Endothelial cell (in vitro differentiated cells): ENCODE results near the gene FADS1. TPM values are rescaled to one million over a fixed set of nuclear protein-coding genes. Genes with fewer than 3 reads are reported as not detected.
A peak's percentile ranks its signal among the peaks of the same experiment; 100 is the strongest.

Experiments
- DNase-seq: peaks from one replicate; pipeline ENCODE4 v3.0.0; 2021; ENCODE audit warnings: low spot score
- H3K27ac Mint-ChIP-seq: one replicate; pipeline ENCODE4 v1.8.0; 2021; ENCODE audit warnings: mixed read lengths, inconsistent platforms; ENCODE audit not compliant: unreplicated experiment
- H3K27me3 Mint-ChIP-seq: one replicate; pipeline ENCODE4 v1.8.0; 2021; ENCODE audit warnings: mild to moderate bottlenecking, moderate library complexity, mixed read lengths, inconsistent platforms; ENCODE audit not compliant: unreplicated experiment
- H3K36me3 Mint-ChIP-seq: one replicate; pipeline ENCODE4 v1.8.0; 2021; ENCODE audit warnings: mild to moderate bottlenecking, low read depth, mixed read lengths, inconsistent platforms; ENCODE audit not compliant: unreplicated experiment
- H3K4me1 Mint-ChIP-seq: one replicate; pipeline ENCODE4 v1.8.0; 2021; ENCODE audit warnings: mild to moderate bottlenecking, mixed read lengths, inconsistent platforms; ENCODE audit not compliant: unreplicated experiment
- H3K4me3 Mint-ChIP-seq: one replicate; pipeline ENCODE4 v1.8.0; 2021; ENCODE audit warnings: mild to moderate bottlenecking, mixed read lengths, inconsistent platforms; ENCODE audit not compliant: unreplicated experiment
- H3K9me3 Mint-ChIP-seq: one replicate; pipeline ENCODE4 v1.8.0; 2021; ENCODE audit warnings: mixed read lengths, inconsistent platforms; ENCODE audit not compliant: unreplicated experiment
- total RNA-seq: library from RNA; stranded (reverse); fragmentation: NEBNext Ultra II Directional; extraction: Animal tissue kit (Norgen Biotek cat#: 25700); gene quantifications from one replicate; pipeline ENCODE4 v1.2.1, GENCODE V29; 2021; ENCODE audit not compliant: unreplicated experiment
- TF ChIP-seq, protein P1 (sequence below): fragments of 200-600 bp; sonication (generic); IDR thresholded peaks from one replicate; pipeline ENCODE4 v1.5.0; 2021; ENCODE audit warnings: antibody characterized with exemption; ENCODE audit not compliant: unreplicated experiment

The FADS1 gene
- total RNA-seq, 1 donor from 2014 or later = 102 TPM

- DNase-seq = no peak
- Mint-ChIP-seq H3K27me3 (peaks cover 23% of the 10 kb centered on the region), H3K4me3 (no peak overlapping the region), H3K9me3 (no peaks in the 10 kb centered on the region), H3K27ac (no peak overlapping the region), H3K4me1 (peaks cover 13% of the 10 kb centered on the region), H3K36me3 (no peaks in the 10 kb centered on the region)
- TF ChIP-seq, protein P1, sequence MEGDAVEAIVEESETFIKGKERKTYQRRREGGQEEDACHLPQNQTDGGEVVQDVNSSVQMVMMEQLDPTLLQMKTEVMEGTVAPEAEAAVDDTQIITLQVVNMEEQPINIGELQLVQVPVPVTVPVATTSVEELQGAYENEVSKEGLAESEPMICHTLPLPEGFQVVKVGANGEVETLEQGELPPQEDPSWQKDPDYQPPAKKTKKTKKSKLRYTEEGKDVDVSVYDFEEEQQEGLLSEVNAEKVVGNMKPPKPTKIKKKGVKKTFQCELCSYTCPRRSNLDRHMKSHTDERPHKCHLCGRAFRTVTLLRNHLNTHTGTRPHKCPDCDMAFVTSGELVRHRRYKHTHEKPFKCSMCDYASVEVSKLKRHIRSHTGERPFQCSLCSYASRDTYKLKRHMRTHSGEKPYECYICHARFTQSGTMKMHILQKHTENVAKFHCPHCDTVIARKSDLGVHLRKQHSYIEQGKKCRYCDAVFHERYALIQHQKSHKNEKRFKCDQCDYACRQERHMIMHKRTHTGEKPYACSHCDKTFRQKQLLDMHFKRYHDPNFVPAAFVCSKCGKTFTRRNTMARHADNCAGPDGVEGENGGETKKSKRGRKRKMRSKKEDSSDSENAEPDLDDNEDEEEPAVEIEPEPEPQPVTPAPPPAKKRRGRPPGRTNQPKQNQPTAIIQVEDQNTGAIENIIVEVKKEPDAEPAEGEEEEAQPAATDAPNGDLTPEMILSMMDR = no peak
These were observed 62.0 kb downstream of the FADS1 start for GRCh38 chr11:61754534-61755482.

DNA sequence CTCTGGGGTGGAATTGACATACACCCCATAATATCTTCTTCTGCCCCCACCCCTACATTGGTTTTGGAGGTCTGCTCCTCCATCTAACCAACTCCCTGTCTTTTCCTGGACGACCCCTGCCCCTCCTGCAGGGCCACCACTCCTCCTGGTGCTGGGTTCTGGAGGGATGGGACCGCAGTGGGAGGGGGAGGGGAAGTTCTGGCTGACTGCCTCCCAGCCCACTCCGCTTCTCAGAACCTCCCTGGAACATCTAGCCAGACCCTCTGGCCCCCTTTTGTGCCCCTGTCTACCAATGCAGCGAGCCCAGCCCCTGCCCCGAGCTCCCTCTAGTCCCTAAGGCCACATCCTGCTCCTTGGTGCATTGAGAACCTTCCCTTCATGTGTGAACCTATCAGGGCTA, 63.1 kb downstream of the FADS1 start:
- Mint-ChIP-seq H3K9me3 (no peaks in the 10 kb centered on the region), H3K27me3 (peaks cover 22% of the 10 kb centered on the region), H3K4me1 (peaks cover 16% of the 10 kb centered on the region), H3K27ac (no peak overlapping the region), H3K4me3 (peak overlapping the region; percentile 60), H3K36me3 (no peaks in the 10 kb centered on the region)
- TF ChIP-seq, protein P1 = no peak
- DNase-seq = no peak

DNA sequence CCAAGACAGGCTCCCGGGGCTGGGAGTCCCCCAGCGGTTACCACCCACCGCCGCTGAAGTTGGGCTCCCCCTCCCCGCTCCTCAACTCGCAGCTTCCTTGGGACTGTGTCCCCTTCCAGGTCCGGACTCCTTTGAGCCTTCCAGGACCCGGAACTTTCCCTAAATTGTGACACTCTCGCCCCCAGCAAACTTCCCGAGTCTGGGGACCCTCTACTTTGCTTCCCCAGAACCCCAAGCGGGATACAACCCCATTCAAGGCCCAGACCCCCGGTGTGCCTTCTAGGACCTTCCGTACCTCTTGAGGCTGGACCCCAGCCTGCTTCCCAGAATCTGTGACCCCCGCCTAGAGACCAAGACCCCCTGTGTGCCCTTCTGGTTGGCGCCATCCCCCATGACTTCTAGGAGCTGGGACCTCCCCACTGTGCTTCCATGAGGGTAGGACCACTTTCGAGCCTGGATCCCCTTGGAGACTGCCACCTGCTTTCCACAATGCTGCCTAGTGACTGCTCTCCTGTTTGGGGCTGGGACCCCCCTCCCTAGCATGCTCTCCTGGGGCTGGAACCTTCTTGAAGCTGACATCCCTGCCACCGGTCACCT, 63.8 kb downstream of the FADS1 start:
- Mint-ChIP-seq H3K4me1 (peaks cover 16% of the 10 kb centered on the region), H3K27me3 (peaks cover 22% of the 10 kb centered on the region), H3K27ac (no peak overlapping the region), H3K4me3 (peak overlapping the region; percentile 60), H3K9me3 (no peaks in the 10 kb centered on the region), H3K36me3 (no peaks in the 10 kb centered on the region)
- no peak for DNase-seq
- TF ChIP-seq, protein P1 = no peak

GRCh38 chr11:61752117-61752924, 64.5 kb downstream of the FADS1 start, which contains the start of gene MYRF:
Gene MYRF, plus strand, starts transcription at chr11:61752636. Its CDS starts 109 bp downstream, at chr11:61752745.
- Mint-ChIP-seq H3K9me3 (no peaks in the 10 kb centered on the region), H3K4me1 (peaks cover 16% of the 10 kb centered on the region), H3K4me3 (peak within 1 kb of the TSS; percentile 60), H3K27ac (no peak within 1 kb of the TSS), H3K27me3 (peaks cover 22% of the 10 kb centered on the region), H3K36me3 (no peaks in the 10 kb centered on the region)
- TF ChIP-seq, protein P1 = peak; percentile 33
- DNase-seq = peak; percentile 84
